GM12892 (cell line): Measurements from ENCODE around the gene SRA1.
A peak's percentile ranks its signal among the peaks of the same experiment; 100 is the strongest.
"Not testable (repeated sequence)": the region's sequence is repeated elsewhere in the genome, so short reads cannot be mapped to it uniquely, and the experiment has no call there.

Source experiments
- DNase-seq: peaks from one replicate; pipeline ENCODE4 v3.0.0; 2011; ENCODE audit not compliant: insufficient read length
- FAIRE-seq: peaks from 2 replicates; lab custom pipeline; 2011; peaks lifted over from hg19 to GRCh38; lab: Jason Lieb, UNC
- POLR2A ChIP-seq: IDR thresholded peaks from 2 replicates; pipeline ENCODE4 v1.6.1; 2011; ENCODE audit warnings: low read depth, low read length, control low read depth
- POLR2AphosphoS5 ChIP-seq: IDR thresholded peaks from 2 replicates; pipeline ENCODE4 v1.6.1; 2011; ENCODE audit warnings: low read depth, low read length, control low read depth
- TAF1 ChIP-seq: IDR thresholded peaks from 2 replicates; pipeline ENCODE4 v1.6.1; 2011; ENCODE audit warnings: low read depth, mild to moderate bottlenecking, control low read depth, low read length, borderline replicate concordance

The SRA1 gene

GRCh38 chr5:140591747-140592372, 34.6 kb upstream of the SRA1 start:
- no peak for TF ChIP-seq POLR2A
- no peak for TF ChIP-seq TAF1
- no peak for TF ChIP-seq POLR2AphosphoS5
- no peak for FAIRE-seq
- no peak for DNase-seq

DNA sequence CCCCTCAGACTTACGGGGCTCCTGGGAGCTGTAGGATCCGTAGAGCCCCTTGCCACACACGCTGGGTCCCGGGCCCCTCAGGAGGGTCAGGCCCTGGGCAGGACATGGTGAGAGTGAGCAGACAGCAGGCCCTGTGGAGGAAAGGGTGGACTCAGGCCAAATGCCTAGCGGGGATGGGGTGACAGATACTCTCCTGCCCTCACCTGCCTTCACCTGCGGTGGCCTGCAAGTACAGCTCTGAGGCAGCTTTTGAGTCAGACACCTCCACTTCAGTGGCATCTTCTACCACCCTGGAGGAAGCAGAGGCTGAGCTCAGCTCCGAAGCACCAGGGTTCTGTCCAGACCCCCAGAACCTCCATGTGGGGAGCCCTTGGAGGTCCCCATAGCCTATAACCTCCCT, 33.6 kb upstream of the SRA1 start:
- DNase-seq, result no peak
- no peak for FAIRE-seq
- no peak for TF ChIP-seq POLR2A
- no peak for TF ChIP-seq TAF1
- TF ChIP-seq POLR2AphosphoS5, result no peak

DNA sequence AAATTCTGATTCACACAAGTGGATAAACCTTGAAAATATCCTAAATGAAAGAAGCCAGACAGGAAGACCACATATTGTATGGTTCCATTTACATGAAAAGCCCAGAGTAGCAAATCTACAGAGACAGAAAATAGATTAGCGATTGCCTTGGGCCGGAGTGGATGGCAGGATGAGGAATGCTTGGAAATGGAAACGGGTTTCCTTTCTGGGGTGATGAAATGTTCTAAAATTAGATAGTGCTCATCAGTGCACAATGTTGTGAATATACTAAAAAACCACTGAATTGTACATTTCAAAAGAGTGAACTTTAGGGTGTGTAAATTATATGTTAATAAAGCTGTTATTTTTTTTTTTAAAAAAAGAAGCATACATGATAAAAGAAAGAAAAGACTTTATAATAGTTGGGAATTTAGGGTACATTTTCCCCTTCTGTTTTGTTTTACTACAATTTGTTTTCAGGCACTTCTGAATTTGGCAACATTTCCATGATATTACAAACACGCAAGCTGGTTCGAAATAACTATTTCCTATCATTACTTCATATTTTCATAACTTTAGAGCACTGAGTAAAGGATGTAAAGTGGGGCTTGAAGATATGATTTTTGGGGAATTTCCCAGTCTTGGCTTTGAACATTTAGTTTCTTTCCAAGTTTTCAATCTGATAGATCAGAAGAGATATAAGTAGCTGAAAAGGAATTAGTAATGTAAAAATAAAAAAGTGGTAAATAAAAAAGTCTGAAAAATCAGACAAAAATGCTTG, 31.2 kb upstream of the SRA1 start:
- FAIRE-seq (no peak), DNase-seq (no peak)
- TF ChIP-seq TAF1 (no peak), POLR2A (no peak), POLR2AphosphoS5 (no peak)

- FAIRE-seq, result no peak
- DNase-seq, result no peak
Measured at GRCh38 chr5:140587495-140587894, 30.2 kb upstream of the SRA1 start.

GRCh38 chr5:140579188-140579747, 22.0 kb upstream of the SRA1 start:
- DNase-seq, FAIRE-seq: not testable (repeated sequence)

More at GRCh38 chr5:140587495-140587894, 30.2 kb upstream of the SRA1 start:
- TF ChIP-seq TAF1 (no peak), POLR2AphosphoS5 (no peak), POLR2A (no peak)

DNA sequence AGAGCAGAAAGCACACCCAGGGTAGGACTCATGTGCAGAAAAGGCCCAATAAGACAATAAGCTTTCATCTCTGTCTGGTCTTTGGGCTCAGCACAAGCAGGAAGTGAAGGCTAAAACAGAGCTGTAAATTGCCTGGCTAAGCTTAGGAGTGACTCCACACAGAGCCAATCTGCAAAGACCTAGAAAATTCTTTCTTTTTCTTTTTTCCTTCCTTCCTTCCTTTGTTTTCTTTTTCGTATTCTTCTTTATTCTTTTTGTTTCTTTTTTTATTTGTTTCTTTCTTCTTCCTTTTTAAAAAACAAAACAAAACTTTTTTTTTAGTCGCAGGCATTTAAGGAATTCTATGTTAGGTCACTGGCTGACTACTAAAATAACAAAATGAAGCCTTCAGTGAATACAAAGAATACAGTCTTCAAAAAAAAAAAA, 19.5 kb upstream of the SRA1 start:
- no peak for DNase-seq
- TF ChIP-seq POLR2A, result no peak
- no peak for TF ChIP-seq POLR2AphosphoS5
- no peak for TF ChIP-seq TAF1
- FAIRE-seq, result no peak

- no peak for DNase-seq
- FAIRE-seq, result no peak
- TF ChIP-seq TAF1 (no peak), POLR2AphosphoS5 (no peak), POLR2A (no peak)
Measured at GRCh38 chr5:140575309-140575708, 18.0 kb upstream of the SRA1 start.

- DNase-seq, result no peak
- FAIRE-seq, result no peak
- TF ChIP-seq POLR2A (no peak), TAF1 (no peak), POLR2AphosphoS5 (no peak)
Measured at GRCh38 chr5:140574165-140574564, 16.9 kb upstream of the SRA1 start.

DNA sequence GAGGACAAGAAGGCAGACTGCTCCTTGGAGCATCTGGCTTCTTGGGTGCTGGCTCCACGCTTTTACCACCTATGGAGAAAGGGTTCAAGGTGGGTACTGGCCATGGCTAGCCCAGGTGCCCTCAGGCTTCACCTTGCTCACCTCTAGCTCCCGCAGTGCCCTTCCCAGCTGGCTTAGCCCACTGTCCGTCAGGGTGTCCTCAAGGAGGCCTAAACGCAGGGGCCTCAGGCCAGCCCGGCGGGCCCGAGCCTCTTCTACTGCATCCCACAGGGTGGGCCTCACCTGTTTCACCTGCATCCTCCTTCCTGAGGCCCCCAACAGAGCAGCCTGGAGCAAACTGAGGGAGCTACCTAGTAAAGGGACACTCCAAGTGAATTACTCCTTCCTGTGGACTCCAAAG, 16.4 kb upstream of the SRA1 start:
- no peak for FAIRE-seq
- no peak for DNase-seq
- TF ChIP-seq POLR2A (no peak), POLR2AphosphoS5 (no peak), TAF1 (no peak)

DNA sequence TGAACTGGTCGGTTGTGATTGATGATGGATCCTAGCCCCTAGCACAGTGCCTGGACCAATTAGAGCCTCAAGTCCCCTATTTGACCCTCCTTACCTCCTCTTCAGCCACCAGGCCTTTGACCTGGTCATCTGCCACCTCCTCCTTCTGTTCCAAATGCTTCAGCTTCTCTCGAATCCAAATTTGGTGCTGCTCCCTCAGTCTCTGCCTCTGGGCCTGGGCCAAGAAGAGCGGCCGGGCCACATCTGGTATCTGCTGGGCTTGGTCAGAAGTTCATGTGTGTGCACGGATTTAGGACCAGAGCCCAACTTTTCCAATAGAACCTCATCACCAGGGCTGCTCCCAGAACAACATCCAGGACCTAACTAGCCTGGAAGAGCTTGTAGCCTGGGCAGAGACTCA, 13.8 kb upstream of the SRA1 start:
- TF ChIP-seq POLR2A (no peak), TAF1 (no peak), POLR2AphosphoS5 (no peak)
- DNase-seq, result no peak
- FAIRE-seq, result no peak

DNA sequence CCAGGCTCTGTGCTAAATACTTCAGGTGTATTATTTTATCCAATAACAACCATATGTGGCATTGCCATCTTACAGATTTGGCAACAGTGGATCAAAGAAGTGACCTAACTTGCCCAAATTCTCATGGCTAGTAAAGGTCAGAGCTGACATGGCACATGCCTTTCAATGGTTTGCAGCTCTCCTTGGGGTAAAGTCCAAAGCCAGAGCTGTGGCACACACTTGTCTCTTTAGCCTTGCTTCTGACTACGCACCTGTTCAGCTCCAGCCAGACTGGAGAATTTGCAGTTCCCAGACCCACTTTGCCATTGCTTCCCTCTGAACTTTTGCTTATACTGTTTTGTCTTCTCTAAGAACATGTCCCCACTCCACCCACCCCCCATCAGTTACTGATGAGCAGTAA, 13.2 kb upstream of the SRA1 start:
- 0 out of 2 replicates have a peak, but pooled peaks have one; percentile 7 for TF ChIP-seq POLR2AphosphoS5
- TF ChIP-seq TAF1, result no peak
- no peak for TF ChIP-seq POLR2A
- no peak for DNase-seq
- FAIRE-seq, result no peak

- DNase-seq (no peak), FAIRE-seq (peak; percentile 27)
- TF ChIP-seq POLR2A (no peak), POLR2AphosphoS5 (no peak; the same call in 1 of the 2 replicates), TAF1 (no peak)
Measured at GRCh38 chr5:140570058-140570457, 12.8 kb upstream of the SRA1 start.
